IPS DF 4.7 (cell line): Measurements from ENCODE around the gene PTGDR.

Experiments
- DNase-seq: peaks from one replicate; pipeline ENCODE4 v3.0.0-alpha.2; 2013; ENCODE audit warnings: low spot score; ENCODE audit errors: extremely low read depth

PTGDR gene

GRCh38 chr14:52265253-52265652 is 2.2 kb upstream of the PTGDR start:
- DNase-seq, result no peak

- no peak for DNase-seq
These were observed 1.3 kb upstream of the PTGDR start for GRCh38 chr14:52266179-52266578.

- no peak for DNase-seq
These were observed 716 bp upstream of the PTGDR start for GRCh38 chr14:52266782-52267181.

GRCh38 chr14:52268279-52269061 is 972 bp downstream of the PTGDR start:
- no peak for DNase-seq

GRCh38 chr14:52269100-52269499 is 1.6 kb downstream of the PTGDR start:
- no peak for DNase-seq

GRCh38 chr14:52269982-52270381 is 2.5 kb downstream of the PTGDR start:
- DNase-seq, result no peak

- DNase-seq, result no peak
These were observed 4.0 kb downstream of the PTGDR start for GRCh38 chr14:52271538-52271937.

GRCh38 chr14:52272375-52272774 is 4.9 kb downstream of the PTGDR start:
- no peak for DNase-seq

GRCh38 chr14:52275372-52275771 is 7.9 kb downstream of the PTGDR start:
- no peak for DNase-seq

- no peak for DNase-seq
These were observed 10.1 kb downstream of the PTGDR start for GRCh38 chr14:52277552-52277951.

GRCh38 chr14:52279408-52279807 is 11.9 kb downstream of the PTGDR start:
- no peak for DNase-seq

- DNase-seq, result no peak
These were observed 15.6 kb downstream of the PTGDR start for GRCh38 chr14:52283099-52283498.

- no peak for DNase-seq
These were observed 19.5 kb downstream of the PTGDR start for GRCh38 chr14:52286661-52287649.

GRCh38 chr14:52296378-52296777 is 28.9 kb downstream of the PTGDR start:
- DNase-seq, result no peak

GRCh38 chr14:52298795-52299194 is 31.3 kb downstream of the PTGDR start:
- no peak for DNase-seq

GRCh38 chr14:52299692-52300278 is 32.3 kb downstream of the PTGDR start:
- DNase-seq, result no peak

GRCh38 chr14:52303236-52303635 is 35.7 kb downstream of the PTGDR start:
- DNase-seq, result no peak

GRCh38 chr14:52304248-52304904 is 36.9 kb downstream of the PTGDR start:
- DNase-seq, result no peak

GRCh38 chr14:52305014-52305413 is 37.5 kb downstream of the PTGDR start:
- no peak for DNase-seq

- no peak for DNase-seq
These were observed 39.9 kb downstream of the PTGDR start for GRCh38 chr14:52307376-52307775.

GRCh38 chr14:52307905-52308304 is 40.4 kb downstream of the PTGDR start:
- no peak for DNase-seq
